Body of pancreas (tissue), 4 donors: Measurements from ENCODE around the gene MPDZ. TPM values are rescaled to one million over a fixed set of nuclear protein-coding genes. Genes with fewer than 3 reads are reported as not detected.
A peak's percentile ranks its signal among the peaks of the same experiment; 100 is the strongest.

ENCODE experiments used
- ATAC-seq: fragments of 150-250 bp; one replicate; pipeline ENCODE4 v1.9.1; 2016
- DNase-seq, 4 donors: peaks; one replicate each; pipeline ENCODE4 v3.0.0-alpha.2; 2019
- H3K27ac ChIP-seq, 4 donors: fragments of 200-600 bp; sonication (generic); 1 replicate in 3 of 4; 2 replicates in 1 of 4; pipeline versions ENCODE4 v1.5.1 to v1.6.1; 2016 to 2019; ENCODE audit warnings: mild to moderate bottlenecking in 1 of 4, mixed read lengths in 1 of 4, moderate library complexity in 1 of 4
- H3K27me3 ChIP-seq, 2 donors: fragments of 200-600 bp; sonication (generic); one replicate each; pipeline ENCODE4 v1.6.0; 2016; ENCODE audit warnings: mild to moderate bottlenecking in 1 of 2
- H3K36me3 ChIP-seq, 2 donors: fragments of 200-600 bp; sonication (generic); replicated peaks in 1 of 2; 2 replicates each; pipeline ENCODE4 v1.5.1; 2016; ENCODE audit warnings: low read depth in 2 of 2; ENCODE audit not compliant: insufficient read depth in 1 of 2
- H3K4me1 ChIP-seq: fragments of 200-600 bp; sonication (generic); one replicate; pipeline ENCODE4 v1.6.0; 2016
- H3K4me3 ChIP-seq, 2 donors: fragments of 200-600 bp; sonication (generic); 1 replicate in 1 of 2; 2 replicates in 1 of 2; pipeline ENCODE4 v1.5.1; 2016 to 2019
- H3K9me3 ChIP-seq, 3 donors: fragments of 200-600 bp; sonication (generic); 1 replicate in 2 of 3; 2 replicates in 1 of 3; pipeline ENCODE4 v1.5.1; 2016
- CTCF ChIP-seq, 7 experiments: fragments of 450-650 bp in 4 of 7; fragments of 200-600 bp in 3 of 7; sonication (generic) in 3 of 7; IDR thresholded peaks; one replicate each; pipeline ENCODE4 v1.5.1; 2016 to 2019; ENCODE audit warnings: antibody characterized with exemption in 7 of 7
- POLR2A ChIP-seq, 3 donors: fragments of 450-650 bp; IDR thresholded peaks; one replicate each; pipeline ENCODE4 v1.6.1; 2016; ENCODE audit warnings: antibody characterized with exemption in 3 of 3, mild to moderate bottlenecking in 2 of 3
- WGBS, 2 donors: methylation state at CpG; one replicate each; pipeline ENCODE4 v1.1.5; 2017; 5-methylcytosine and 5-hydroxymethylcytosine counted together
- intact Hi-C: fragments of 100-400 bp; cut with DNase I; formaldehyde crosslinking; loops from one replicate; pipeline ENCODE4 v1.15.1; 2023
- total RNA-seq, 2 donors: library from RNA; depleted of rRNA; stranded (reverse); fragments of >200 nt; gene quantifications; one replicate each; pipeline ENCODE4 v1.1.0, GENCODE V29; 2016

The MPDZ gene
- total RNA-seq, 2 donors from 2014 or later = 12.5 to 17.1 TPM

GRCh38 chr9:13151489-13151888 lies 128.0 kb downstream of the MPDZ start:
- DNase-seq (no peak), ATAC-seq (no peak)
- Histone ChIP-seq H3K27me3 (no peaks in the 10 kb centered on the region), H3K36me3 (no peaks in the 10 kb centered on the region), H3K4me1 (no peaks in the 10 kb centered on the region), H3K4me3 (no peak overlapping the region), H3K9me3 (no peaks in the 10 kb centered on the region), H3K27ac (no peak overlapping the region)
- intact Hi-C loops = no loop called here
- TF ChIP-seq CTCF (IDR thresholded peaks at IDR 0.05) (no peak), POLR2A (IDR thresholded peaks at IDR 0.05) (no peak)
- WGBS, 2 donors = 79 to 81% methylated on average over 1 of the region's 1 CpG

GRCh38 chr9:13149454-13149853 lies 130.0 kb downstream of the MPDZ start:
- intact Hi-C loops = no loop called here
- peak in 2 of 4 donors; percentile 13 to 15 for DNase-seq
- no peak for TF ChIP-seq POLR2A (IDR thresholded peaks at IDR 0.05)
- TF ChIP-seq CTCF (IDR thresholded peaks at IDR 0.05) = no peak
- H3K9me3 ChIP-seq = no peaks in the 10 kb centered on the region
- no peak overlapping the region for H3K4me3 ChIP-seq
- no peaks in the 10 kb centered on the region for H3K36me3 ChIP-seq
- no peak overlapping the region for H3K27ac ChIP-seq
- no peak for ATAC-seq
- H3K27me3 ChIP-seq = no peaks in the 10 kb centered on the region
- H3K4me1 ChIP-seq = no peaks in the 10 kb centered on the region

- Histone ChIP-seq H3K9me3 (no peaks in the 10 kb centered on the region), H3K4me1 (no peaks in the 10 kb centered on the region), H3K27me3 (no peaks in the 10 kb centered on the region), H3K27ac (no peak overlapping the region), H3K36me3 (no peaks in the 10 kb centered on the region), H3K4me3 (no peak overlapping the region)
- DNase-seq (no peak), ATAC-seq (no peak)
- TF ChIP-seq POLR2A (IDR thresholded peaks at IDR 0.05) (no peak), CTCF (IDR thresholded peaks at IDR 0.05) (no peak)
- intact Hi-C loops = no loop called here
- WGBS, 2 donors = 63 to 74% methylated on average over 4 of the region's 4 CpGs
Observed at GRCh38 chr9:13146840-13147239, 132.7 kb downstream of the MPDZ start.

- no peak overlapping the region for H3K4me3 ChIP-seq
- no peaks in the 10 kb centered on the region for H3K36me3 ChIP-seq
- H3K4me1 ChIP-seq = no peaks in the 10 kb centered on the region
- no peak for TF ChIP-seq POLR2A (IDR thresholded peaks at IDR 0.05)
- TF ChIP-seq CTCF (IDR thresholded peaks at IDR 0.05) = no peak
- H3K9me3 ChIP-seq = no peaks in the 10 kb centered on the region
- DNase-seq (no peak), ATAC-seq (no peak)
- H3K27me3 ChIP-seq = no peaks in the 10 kb centered on the region
- intact Hi-C loops = no loop called here
- H3K27ac ChIP-seq = no peak overlapping the region
Observed at GRCh38 chr9:13145340-13145739, 134.2 kb downstream of the MPDZ start.

- 84 to 88% methylated on average over 2 of the region's 2 CpGs for WGBS, 2 donors
- Histone ChIP-seq H3K27ac (no peak overlapping the region), H3K9me3 (no peaks in the 10 kb centered on the region), H3K27me3 (no peaks in the 10 kb centered on the region), H3K36me3 (no peaks in the 10 kb centered on the region), H3K4me3 (no peak overlapping the region), H3K4me1 (no peaks in the 10 kb centered on the region)
- DNase-seq (no peak), ATAC-seq (no peak)
- intact Hi-C loops = no loop called here
- TF ChIP-seq CTCF (IDR thresholded peaks at IDR 0.05) = no peak
- no peak for TF ChIP-seq POLR2A (IDR thresholded peaks at IDR 0.05)
Observed at GRCh38 chr9:13144166-13144775, 135.2 kb downstream of the MPDZ start.
